GM12875 (cell line): ENCODE measurements around the gene ZNF641.

Experiments
- H3K4me3 ChIP-seq: one replicate; pipeline ENCODE4 v1.5.1; 2011; ENCODE audit warnings: low read depth, low read length, control low read depth
- CTCF ChIP-seq: IDR thresholded peaks from 2 replicates; pipeline ENCODE4 v1.5.1; 2011; ENCODE audit warnings: low read depth, mild to moderate bottlenecking, control low read depth, inconsistent platforms, low read length, moderate library complexity, borderline replicate concordance; ENCODE audit not compliant: insufficient read depth

ZNF641 gene

GRCh38 chr12:48288387-48289268, 62.1 kb downstream of the ZNF641 start:
- no peak for TF ChIP-seq CTCF

More at GRCh38 chr12:48288387-48289268, 62.1 kb downstream of the ZNF641 start:
- H3K4me3 ChIP-seq: no peak overlapping the region
